ENCODE data around the gene TSHZ3. TPM values are rescaled to one million over a fixed set of nuclear protein-coding genes. Genes with fewer than 3 reads are reported as not detected.

Gene TSHZ3
- total and polyA plus RNA-seq, 7 donors, result 0.53 to 6.7 (median 2.2) TPM

- Histone ChIP-seq H3K27me3 (ENCODE audit: insufficient read depth in 3 of 3, low read length in 2 of 3) (peaks cover 0 to 6% (median 0%) of the 10 kb centered on the region in 3 donors), H3K4me1 (peaks cover 11% of the 10 kb centered on the region), H3K9me3 (no peaks in the 10 kb centered on the region), H3K27ac (no peak overlapping the region), H3K36me3 (ENCODE audit: insufficient read depth in 1 of 2, low read depth in 1 of 2) (no peaks in the 10 kb centered on the region), H3K4me3 (no peak overlapping the region)
- intact Hi-C loops (cut with DNase I), result no loop called here
- ATAC-seq (no peak), DNase-seq (no peak)
- no peak for TF ChIP-seq CTCF (IDR thresholded peaks at IDR 0.05)
- 64 to 76% (median 70%) methylated on average over 10 of the region's 10 CpGs for WGBS, 3 donors
Measured at GRCh38 chr19:31312677-31313244, 36.5 kb downstream of the TSHZ3 start.

GRCh38 chr19:31312009-31312676, 37.1 kb downstream of the TSHZ3 start:
- Histone ChIP-seq H3K4me1 (peaks cover 4% of the 10 kb centered on the region), H3K27me3 (ENCODE audit: insufficient read depth in 3 of 3, low read length in 2 of 3) (peaks cover 0 to 6% (median 0%) of the 10 kb centered on the region in 3 donors), H3K36me3 (ENCODE audit: insufficient read depth in 1 of 2, low read depth in 1 of 2) (no peaks in the 10 kb centered on the region), H3K4me3 (no peak overlapping the region), H3K27ac (no peak overlapping the region), H3K9me3 (no peaks in the 10 kb centered on the region)
- TF ChIP-seq CTCF (IDR thresholded peaks at IDR 0.05), result no peak
- WGBS, 3 donors, result 68 to 77% (median 74%) methylated on average over 7 of the region's 7 CpGs
- no peak for DNase-seq
- peak in 1 of 4 donors; percentile 33 for ATAC-seq
- intact Hi-C loops (cut with DNase I), result no loop called here

GRCh38 chr19:31310432-31311133, 38.7 kb downstream of the TSHZ3 start:
- no peak for ATAC-seq
- no peak overlapping the region for H3K4me3 ChIP-seq
- H3K9me3 ChIP-seq, result no peaks in the 10 kb centered on the region
- intact Hi-C loops (cut with DNase I), result no loop called here
- WGBS, 3 donors, result 78 to 94% (median 80%) methylated on average over 4 of the region's 4 CpGs
- TF ChIP-seq CTCF (IDR thresholded peaks at IDR 0.05), result no peak
- H3K27ac ChIP-seq, result no peak overlapping the region
- peaks cover 0 to 6% (median 0%) of the 10 kb centered on the region in 3 donors for H3K27me3 ChIP-seq (ENCODE audit: insufficient read depth in 3 of 3, low read length in 2 of 3)
- H3K36me3 ChIP-seq (ENCODE audit: insufficient read depth in 1 of 2, low read depth in 1 of 2), result no peaks in the 10 kb centered on the region
- no peaks in the 10 kb centered on the region for H3K4me1 ChIP-seq
- DNase-seq, result no peak

GRCh38 chr19:31308781-31309180, 40.5 kb downstream of the TSHZ3 start:
- intact Hi-C loops (cut with DNase I), result no loop called here
- 96% methylated on average over 13 of the region's 13 CpGs for WGBS, 3 donors
- H3K36me3 ChIP-seq (ENCODE audit: insufficient read depth in 1 of 2, low read depth in 1 of 2), result no peaks in the 10 kb centered on the region
- H3K4me3 ChIP-seq, result no peak overlapping the region
- TF ChIP-seq CTCF (IDR thresholded peaks at IDR 0.05), result no peak
- no peaks in the 10 kb centered on the region for H3K4me1 ChIP-seq
- DNase-seq, result no peak
- no peak for ATAC-seq
- H3K27ac ChIP-seq, result no peak overlapping the region
- H3K27me3 ChIP-seq (ENCODE audit: insufficient read depth in 3 of 3, low read length in 2 of 3), result no peaks in the 10 kb centered on the region
- H3K9me3 ChIP-seq, result no peaks in the 10 kb centered on the region

Data from psoas muscle (tissue), 8 donors.